Stomach (tissue), 9 donors: ENCODE measurements around the gene PLXNA2. TPM values are rescaled to one million over a fixed set of nuclear protein-coding genes. Genes with fewer than 3 reads are reported as not detected.

Source experiments
- DNase-seq, 2 donors: peaks; one replicate each; pipeline versions ENCODE4 v3.0.0 to v3.0.0-alpha.2; 2013 to 2019
- H3K27ac ChIP-seq, 5 donors: fragments of 200-600 bp in 4 of 5; sonication (generic) in 4 of 5; one replicate each; pipeline ENCODE4 v1.5.1; 2013 to 2019; ENCODE audit warnings: mild to moderate bottlenecking in 1 of 5, moderate library complexity in 1 of 5
- H3K27me3 ChIP-seq, 3 donors: fragments of 200-600 bp; sonication (generic); one replicate each; pipeline ENCODE4 v1.5.1; 2017 to 2019; ENCODE audit warnings: mixed run types in 1 of 3
- H3K36me3 ChIP-seq, 4 donors: fragments of 200-600 bp; sonication (generic); 1 replicate in 3 of 4; 2 replicates in 1 of 4; pipeline ENCODE4 v1.5.1; 2016 to 2019
- H3K4me1 ChIP-seq, 4 donors: fragments of 200-600 bp; sonication (generic); one replicate each; pipeline ENCODE4 v1.5.1; 2016 to 2019
- H3K4me3 ChIP-seq, 4 donors: fragments of 200-600 bp; sonication (generic) in 3 of 4; one replicate each; pipeline ENCODE4 v1.5.1; 2016 to 2019; ENCODE audit warnings: mild to moderate bottlenecking in 1 of 4
- H3K9me3 ChIP-seq, 4 donors: fragments of 200-600 bp; sonication (generic); one replicate each; pipeline ENCODE4 v1.5.1; 2016 to 2019
- CTCF ChIP-seq, 7 experiments: fragments of 450-650 bp in 4 of 7; fragments of 200-600 bp in 3 of 7; sonication (generic) in 3 of 7; IDR thresholded peaks; one replicate each; pipeline ENCODE4 v1.5.1; 2016 to 2019; ENCODE audit warnings: antibody characterized with exemption in 7 of 7, control low read depth in 2 of 7, mild to moderate bottlenecking in 1 of 7
- EP300 ChIP-seq: sonication (generic); formaldehyde crosslinking; IDR thresholded peaks from one replicate; pipeline ENCODE4 v1.6.1; 2017; ENCODE audit warnings: antibody characterized with exemption
- POLR2A ChIP-seq, 4 donors: fragments of 450-650 bp; IDR thresholded peaks; one replicate each; pipeline ENCODE4 v1.6.1; 2016; ENCODE audit warnings: antibody characterized with exemption in 4 of 4, control low read depth in 2 of 4, mild to moderate bottlenecking in 1 of 4, moderate library complexity in 1 of 4
- POLR2AphosphoS5 ChIP-seq, 3 donors: sonication (generic); formaldehyde crosslinking; IDR thresholded peaks; one replicate each; pipeline ENCODE4 v1.6.1; 2016; ENCODE audit warnings: antibody characterized with exemption in 3 of 3
- WGBS, 5 donors: extraction: QIAGEN DNeasy Blood & Tissue Kit in 3 of 5; methylation state at CpG; one replicate each; pipeline versions ENCODE4 v1.1.5 to v1.1.7; 2013 to 2018; 5-methylcytosine and 5-hydroxymethylcytosine counted together
- intact Hi-C: fragments of 100-400 bp; cut with DNase I; formaldehyde crosslinking; loops from one replicate; pipeline ENCODE4 v1.15.1; 2023; ENCODE audit warnings: low total_unique reads
- polyA plus RNA-seq, 3 donors: library from polyadenylated mRNA; stranded (reverse); fragments of 200-250 nt; gene quantifications; one replicate each; pipeline ENCODE4 v1.2.3, GENCODE V29; 2013
- total RNA-seq, 5 donors: library from RNA; depleted of rRNA; stranded (reverse); fragments of >200 nt; gene quantifications; one replicate each; pipeline versions ENCODE4 v1.1.0 to v1.2.3, GENCODE V29; 2014 to 2016
- donor health status: healthy with polysubstance abuse.
- donor health status: Bipolar disorder and iron deficiency.
- donor health status: healthy.

PLXNA2 gene
- total and polyA plus RNA-seq, 8 donors: 2.7 to 185 (median 28.7) TPM

- Histone ChIP-seq H3K27me3 (no peaks in the 10 kb centered on the region), H3K27ac (no peak overlapping the region), H3K4me3 (no peak overlapping the region), H3K36me3 (no peaks in the 10 kb centered on the region), H3K9me3 (no peaks in the 10 kb centered on the region), H3K4me1 (peaks cover 0 to 7% (median 0%) of the 10 kb centered on the region in 4 donors)
- DNase-seq: no peak
- 88 to 92% (median 89%) methylated on average over 10 of the region's 10 CpGs for WGBS, 5 donors
- intact Hi-C loops: no loop called here
- TF ChIP-seq EP300 (no peak), CTCF (IDR thresholded peaks at IDR 0.05) (no peak), POLR2A (IDR thresholded peaks at IDR 0.05) (no peak), POLR2AphosphoS5 (IDR thresholded peaks at IDR 0.05) (no peak)
Measured at GRCh38 chr1:207988326-207989165, 255.6 kb downstream of the PLXNA2 start.

GRCh38 chr1:207987164-207987563, 257.0 kb downstream of the PLXNA2 start:
- intact Hi-C loops: no loop called here
- peaks cover 0 to 7% (median 0%) of the 10 kb centered on the region in 4 donors for H3K4me1 ChIP-seq
- no peak overlapping the region for H3K27ac ChIP-seq
- no peaks in the 10 kb centered on the region for H3K9me3 ChIP-seq
- 68 to 85% (median 80%) methylated on average over 5 of the region's 5 CpGs for WGBS, 5 donors
- no peaks in the 10 kb centered on the region for H3K36me3 ChIP-seq
- H3K27me3 ChIP-seq: no peaks in the 10 kb centered on the region
- no peak overlapping the region for H3K4me3 ChIP-seq
- no peak for TF ChIP-seq POLR2A (IDR thresholded peaks at IDR 0.05)
- peak in 1 of 2 donors; percentile 68 for DNase-seq

- no peak for DNase-seq
- Histone ChIP-seq H3K27ac (no peak overlapping the region), H3K4me3 (no peak overlapping the region), H3K27me3 (no peaks in the 10 kb centered on the region), H3K36me3 (no peaks in the 10 kb centered on the region), H3K9me3 (no peaks in the 10 kb centered on the region), H3K4me1 (peaks cover 0 to 7% (median 0%) of the 10 kb centered on the region in 4 donors)
- no peak for TF ChIP-seq CTCF (IDR thresholded peaks at IDR 0.05)
- no peak for TF ChIP-seq POLR2AphosphoS5 (IDR thresholded peaks at IDR 0.05)
- no peak for TF ChIP-seq EP300
- TF ChIP-seq POLR2A (IDR thresholded peaks at IDR 0.05): no peak
- intact Hi-C loops: no loop called here
- WGBS, 5 donors: 85 to 91% (median 90%) methylated on average over 6 to 7 of the region's 7 CpGs
Measured at GRCh38 chr1:207985996-207986395, 258.2 kb downstream of the PLXNA2 start.

- Histone ChIP-seq H3K4me3 (no peak overlapping the region), H3K27ac (no peak overlapping the region), H3K27me3 (no peaks in the 10 kb centered on the region), H3K36me3 (no peaks in the 10 kb centered on the region), H3K9me3 (no peaks in the 10 kb centered on the region), H3K4me1 (peaks cover 0 to 7% (median 0%) of the 10 kb centered on the region in 4 donors)
- TF ChIP-seq POLR2AphosphoS5 (IDR thresholded peaks at IDR 0.05): no peak
- no peak for TF ChIP-seq EP300
- no peak for TF ChIP-seq CTCF (IDR thresholded peaks at IDR 0.05)
- no peak for TF ChIP-seq POLR2A (IDR thresholded peaks at IDR 0.05)
- intact Hi-C loops: no loop called here
- no peak for DNase-seq
- WGBS, 5 donors: 76 to 86% (median 83%) methylated on average over 4 of the region's 4 CpGs
Measured at GRCh38 chr1:207984831-207985572, 259.2 kb downstream of the PLXNA2 start.
